Ascending aorta (tissue), 2 donors: ENCODE results near the gene TIPARP. TPM values are rescaled to one million over a fixed set of nuclear protein-coding genes. Genes with fewer than 3 reads are reported as not detected.

ENCODE experiments used
- DNase-seq, 2 donors: peaks; one replicate each; pipeline ENCODE4 v3.0.0-alpha.2; 2019; ENCODE audit warnings: low spot score in 2 of 2
- H3K27ac ChIP-seq, 2 donors: fragments of 200-600 bp; sonication (generic); one replicate each; pipeline ENCODE4 v1.5.1; 2016 to 2017; ENCODE audit warnings: mild to moderate bottlenecking in 1 of 2
- H3K27me3 ChIP-seq: fragments of 200-600 bp; sonication (generic); one replicate; pipeline ENCODE4 v1.5.1; 2017
- H3K36me3 ChIP-seq, 2 donors: fragments of 200-600 bp; sonication (generic); one replicate each; pipeline ENCODE4 v1.5.1; 2016
- H3K4me1 ChIP-seq, 2 donors: fragments of 200-600 bp; sonication (generic); one replicate each; pipeline ENCODE4 v1.5.1; 2016 to 2017; ENCODE audit warnings: mild to moderate bottlenecking in 1 of 2
- H3K4me3 ChIP-seq, 2 donors: fragments of 200-600 bp; sonication (generic); one replicate each; pipeline ENCODE4 v1.5.1; 2016 to 2017; ENCODE audit warnings: mild to moderate bottlenecking in 1 of 2
- H3K9me3 ChIP-seq, 2 donors: fragments of 200-600 bp; sonication (generic); one replicate each; pipeline ENCODE4 v1.5.1; 2016
- intact Hi-C: fragments of 100-400 bp; cut with DNase I; formaldehyde crosslinking; loops from one replicate; pipeline ENCODE4 v1.15.1; 2023
- total RNA-seq: library from RNA; depleted of rRNA; stranded (reverse); fragments of >200 nt; gene quantifications from one replicate; pipeline ENCODE4 v1.1.0, GENCODE V29; 2016
- TF ChIP-seq, protein P1 (sequence below), 3 experiments: fragments of 200-600 bp in 2 of 3; fragments of 450-650 bp in 1 of 3; sonication (generic) in 2 of 3; IDR thresholded peaks; one replicate each; pipeline ENCODE4 v1.5.1; 2016 to 2019; ENCODE audit warnings: antibody characterized with exemption in 3 of 3, mild to moderate bottlenecking in 1 of 3, moderate library complexity in 1 of 3

The TIPARP gene
- total RNA-seq, 1 donor from 2014 or later, result 7.2 TPM

DNA sequence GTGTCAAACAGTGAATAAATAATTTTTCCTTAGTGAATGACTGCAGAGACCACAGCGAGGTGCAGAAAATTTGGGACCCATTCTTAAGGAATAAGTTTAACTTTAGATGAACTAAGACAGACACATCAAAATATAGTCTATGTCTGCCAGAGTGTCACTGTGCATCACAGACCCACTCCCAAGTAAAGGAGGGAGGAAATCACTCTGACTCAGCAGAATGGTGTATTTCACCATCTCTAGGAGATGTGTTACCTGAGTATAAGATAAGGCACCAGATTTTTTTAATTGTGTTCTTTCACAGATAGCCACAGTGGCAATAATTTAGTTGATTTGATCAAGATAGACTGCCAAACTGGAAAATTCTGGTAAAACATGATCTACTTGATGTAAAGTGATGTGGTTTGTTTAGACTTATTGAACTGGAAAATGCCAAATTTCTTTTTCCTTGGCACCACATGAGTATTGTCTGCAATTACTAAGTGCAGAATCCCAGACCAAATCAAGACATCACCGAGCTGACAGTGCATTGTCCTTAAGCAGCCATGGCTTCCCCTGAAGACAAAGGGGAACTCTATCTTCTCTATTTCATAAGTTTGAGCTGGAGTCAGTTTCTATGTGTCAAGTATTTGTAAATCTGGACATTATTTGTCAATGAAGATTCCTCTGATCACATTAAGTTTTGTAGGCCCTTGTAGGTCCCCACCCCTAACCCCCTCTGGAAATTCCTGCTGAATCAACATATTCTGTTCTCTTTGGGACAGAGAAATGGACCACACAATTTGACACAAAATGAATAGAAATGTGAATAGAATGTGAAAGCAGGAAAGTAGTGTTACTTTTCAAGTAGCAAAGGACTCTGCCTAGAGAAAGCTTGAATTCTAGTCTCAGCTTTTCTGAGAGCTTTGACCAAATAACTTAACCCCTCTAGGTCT is 47.6 kb downstream of the TIPARP start:
- no peak for DNase-seq
- no peak overlapping the region for H3K4me3 ChIP-seq
- intact Hi-C loops, result no loop called here
- H3K27me3 ChIP-seq, result no peaks in the 10 kb centered on the region
- H3K9me3 ChIP-seq, result no peaks in the 10 kb centered on the region
- H3K27ac ChIP-seq, result no peak overlapping the region
- TF ChIP-seq, protein P1, sequence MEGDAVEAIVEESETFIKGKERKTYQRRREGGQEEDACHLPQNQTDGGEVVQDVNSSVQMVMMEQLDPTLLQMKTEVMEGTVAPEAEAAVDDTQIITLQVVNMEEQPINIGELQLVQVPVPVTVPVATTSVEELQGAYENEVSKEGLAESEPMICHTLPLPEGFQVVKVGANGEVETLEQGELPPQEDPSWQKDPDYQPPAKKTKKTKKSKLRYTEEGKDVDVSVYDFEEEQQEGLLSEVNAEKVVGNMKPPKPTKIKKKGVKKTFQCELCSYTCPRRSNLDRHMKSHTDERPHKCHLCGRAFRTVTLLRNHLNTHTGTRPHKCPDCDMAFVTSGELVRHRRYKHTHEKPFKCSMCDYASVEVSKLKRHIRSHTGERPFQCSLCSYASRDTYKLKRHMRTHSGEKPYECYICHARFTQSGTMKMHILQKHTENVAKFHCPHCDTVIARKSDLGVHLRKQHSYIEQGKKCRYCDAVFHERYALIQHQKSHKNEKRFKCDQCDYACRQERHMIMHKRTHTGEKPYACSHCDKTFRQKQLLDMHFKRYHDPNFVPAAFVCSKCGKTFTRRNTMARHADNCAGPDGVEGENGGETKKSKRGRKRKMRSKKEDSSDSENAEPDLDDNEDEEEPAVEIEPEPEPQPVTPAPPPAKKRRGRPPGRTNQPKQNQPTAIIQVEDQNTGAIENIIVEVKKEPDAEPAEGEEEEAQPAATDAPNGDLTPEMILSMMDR (IDR thresholded peaks at IDR 0.05), result no peak
- no peaks in the 10 kb centered on the region for H3K4me1 ChIP-seq
- no peaks in the 10 kb centered on the region for H3K36me3 ChIP-seq

DNA sequence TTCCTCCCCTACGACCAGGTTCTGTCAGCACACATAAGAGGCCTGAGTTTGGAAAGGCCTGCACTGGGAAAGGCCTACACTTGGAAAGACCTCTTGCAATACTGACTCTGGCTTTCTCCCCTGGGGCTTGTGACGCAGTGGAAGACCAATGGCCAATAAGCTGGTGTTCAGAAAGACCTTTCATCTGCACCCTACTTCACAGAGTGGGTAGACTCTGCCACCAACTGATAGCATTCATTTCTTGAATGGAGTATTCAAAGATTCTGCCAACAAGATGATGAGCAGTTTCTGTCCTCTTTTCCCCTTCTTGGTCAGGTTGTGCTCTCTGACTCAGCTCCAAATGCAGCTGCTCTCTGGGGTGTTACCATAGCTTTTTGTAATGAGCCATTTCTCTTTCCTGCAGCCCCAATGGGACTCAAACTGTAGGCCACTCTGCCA is 48.8 kb downstream of the TIPARP start:
- TF ChIP-seq, protein P1 (IDR thresholded peaks at IDR 0.05), result no peak
- no peak for DNase-seq
- no peaks in the 10 kb centered on the region for H3K36me3 ChIP-seq
- no peaks in the 10 kb centered on the region for H3K9me3 ChIP-seq
- no peak overlapping the region for H3K4me3 ChIP-seq
- H3K4me1 ChIP-seq, result no peaks in the 10 kb centered on the region
- no peak overlapping the region for H3K27ac ChIP-seq
- intact Hi-C loops, result no loop called here
- H3K27me3 ChIP-seq, result no peaks in the 10 kb centered on the region

DNA sequence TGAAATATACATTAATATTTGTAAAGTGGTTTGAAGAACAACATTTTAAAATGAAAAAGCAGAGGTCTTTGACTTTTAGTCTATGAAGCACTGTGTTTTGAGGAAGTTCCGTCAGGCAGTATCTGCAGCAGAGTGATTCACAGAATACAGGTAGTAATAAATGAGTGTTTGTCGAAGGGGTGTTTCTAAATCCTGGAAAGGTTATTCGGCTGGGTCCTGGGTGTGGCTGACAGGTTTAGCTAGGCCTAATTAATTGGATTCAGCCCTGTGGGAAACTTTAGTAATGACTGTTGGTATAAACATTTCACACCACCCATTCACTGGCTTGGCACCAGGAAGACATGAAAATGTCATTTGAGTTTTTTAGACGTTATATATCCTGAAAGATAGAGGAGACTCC is 51.3 kb downstream of the TIPARP start:
- intact Hi-C loops, result no loop called here
- Histone ChIP-seq H3K4me3 (no peak overlapping the region), H3K9me3 (no peaks in the 10 kb centered on the region), H3K4me1 (no peaks in the 10 kb centered on the region), H3K36me3 (no peaks in the 10 kb centered on the region), H3K27me3 (no peaks in the 10 kb centered on the region), H3K27ac (no peak overlapping the region)
- TF ChIP-seq, protein P1 (IDR thresholded peaks at IDR 0.05), result no peak
- DNase-seq, result no peak

DNA sequence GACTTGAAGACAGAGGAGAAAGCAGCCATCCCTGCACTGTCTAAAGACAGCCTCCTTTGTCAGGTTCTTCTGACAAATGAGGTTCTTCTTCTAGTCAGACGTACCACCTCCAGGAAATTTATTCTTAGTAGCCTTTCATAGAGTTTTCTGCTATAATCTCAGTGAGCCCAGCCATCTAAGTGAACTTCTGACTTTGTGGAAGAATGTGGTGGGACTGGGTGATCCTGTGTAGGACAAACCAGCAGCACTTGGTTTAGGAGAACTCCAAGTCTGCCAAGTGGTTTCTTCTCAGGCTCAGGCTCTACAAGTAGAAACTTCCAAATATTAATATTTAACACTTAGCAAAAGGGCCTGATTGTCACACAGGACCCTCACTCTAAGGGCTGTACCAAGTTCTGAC is 52.1 kb downstream of the TIPARP start:
- H3K4me1 ChIP-seq, result no peaks in the 10 kb centered on the region
- no peaks in the 10 kb centered on the region for H3K9me3 ChIP-seq
- DNase-seq, result no peak
- H3K27me3 ChIP-seq, result no peaks in the 10 kb centered on the region
- no peak overlapping the region for H3K27ac ChIP-seq
- intact Hi-C loops, result no loop called here
- TF ChIP-seq, protein P1 (IDR thresholded peaks at IDR 0.05), result no peak
- H3K4me3 ChIP-seq, result no peak overlapping the region
- no peaks in the 10 kb centered on the region for H3K36me3 ChIP-seq

DNA sequence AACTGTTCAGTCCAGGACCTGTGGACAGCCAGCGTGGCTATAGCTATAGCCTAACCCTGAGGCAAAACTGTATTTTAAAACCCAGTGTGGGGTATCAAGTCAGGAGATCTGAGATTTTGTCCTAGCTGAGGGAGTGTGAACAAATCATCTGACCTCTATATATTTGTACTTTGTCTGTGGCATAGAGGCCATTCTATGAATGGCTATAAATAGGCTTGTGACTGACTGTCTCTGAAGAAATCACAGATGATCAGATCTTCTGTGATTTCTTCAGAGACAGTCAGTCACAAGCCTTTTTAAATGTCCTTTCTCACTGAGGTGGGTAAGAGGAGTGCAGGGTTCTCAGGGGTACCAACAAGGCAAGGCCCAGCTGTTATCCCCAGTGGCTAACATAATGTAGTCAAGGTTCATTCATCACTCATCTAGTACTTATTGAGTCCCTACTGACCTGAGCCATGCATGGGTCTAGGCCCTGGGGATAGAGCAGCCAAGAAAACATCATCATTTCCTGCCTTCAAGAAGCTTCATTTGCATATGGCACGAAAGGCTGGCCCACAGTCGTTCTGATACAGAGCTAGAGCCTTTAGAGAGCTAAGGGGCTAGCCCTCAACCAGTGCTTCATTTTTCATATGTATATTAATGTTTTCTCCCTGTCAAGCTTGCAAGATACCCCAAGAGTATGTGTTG is 53.3 kb downstream of the TIPARP start:
- intact Hi-C loops, result no loop called here
- H3K4me1 ChIP-seq, result no peaks in the 10 kb centered on the region
- H3K27ac ChIP-seq, result no peak overlapping the region

More for the DNA sequence above, 53.3 kb downstream of the TIPARP start:
- TF ChIP-seq, protein P1 (IDR thresholded peaks at IDR 0.05), result no peak
- H3K9me3 ChIP-seq, result no peaks in the 10 kb centered on the region
- H3K36me3 ChIP-seq, result no peaks in the 10 kb centered on the region
- DNase-seq, result no peak
- H3K27me3 ChIP-seq, result no peaks in the 10 kb centered on the region
- no peak overlapping the region for H3K4me3 ChIP-seq
